HepG2 (cell line): ENCODE data around the gene SAPCD2. TPM values are rescaled to one million over a fixed set of nuclear protein-coding genes. Genes with fewer than 3 reads are reported as not detected.
A peak's percentile ranks its signal among the peaks of the same experiment; 100 is the strongest.

Experiments
- ATAC-seq: fragments of 200-7000 bp; cut with Tn5 transposase; 3 replicates; pipeline ENCODE4 v1.9.1; 2020; ENCODE audit warnings: mild to moderate bottlenecking, moderate library complexity
- BruUV-seq: library from RNA; stranded (reverse); fragments of 400-500 nt; replicated peaks from 2 replicates; lab custom pipeline; 2021; lab: Mats Ljungman, UMichigan
- CTCF ChIA-PET: fragments of 300-600 bp; formaldehyde crosslinking; extraction: SDS; loops from one replicate; lab custom pipeline; 2021; ENCODE audit warnings: low total read pairs, inconsistent platforms, low intra/inter-chr PET ratio; lab: Yijun Ruan, JAX
- POLR2A ChIA-PET: fragments of 350-600 bp; sonication (Branson Sonifier 250); formaldehyde crosslinking; loops from one replicate; lab custom pipeline; 2020; ENCODE audit warnings: antibody characterized with exemption, inconsistent platforms; lab: Yijun Ruan, JAX
- DNase-seq: peaks from one replicate; pipeline ENCODE4 v3.0.0-alpha.2; 2015; ENCODE audit warnings: low spot score
- FAIRE-seq: peaks from 3 replicates; lab custom pipeline; 2011; peaks lifted over from hg19 to GRCh38; lab: Jason Lieb, UNC
- H2AFZ ChIP-seq: one replicate; pipeline ENCODE4 v1.6.1; 2011; ENCODE audit warnings: low read length, inconsistent platforms
- H3K27ac ChIP-seq: fragments of 300-600 bp; 3 replicates; pipeline ENCODE4 v1.8.0; 2011; ENCODE audit warnings: mixed run types, mild to moderate bottlenecking, mixed read lengths, low read length, inconsistent platforms; ENCODE audit not compliant: insufficient read depth; ENCODE audit errors: extremely low read length
- H3K27me3 ChIP-seq, 2 experiments: fragments of 200-600 bp in 1 of 2; 2 replicates in 1 of 2; 3 replicates in 1 of 2; pipeline versions ENCODE4 v1.6.0 to v1.8.0; 2011; ENCODE audit warnings: low read length in 2 of 2, mild to moderate bottlenecking in 2 of 2, moderate library complexity in 2 of 2, inconsistent platforms in 1 of 2; ENCODE audit not compliant: insufficient read depth in 2 of 2, control insufficient read depth in 1 of 2
- H3K36me3 ChIP-seq, 2 experiments: fragments of 200-600 bp in 1 of 2; replicated peaks in 1 of 2; 2 replicates in 1 of 2; 3 replicates in 1 of 2; pipeline versions ENCODE4 v1.5.1 to v1.8.0; 2011; ENCODE audit warnings: low read length in 2 of 2, inconsistent platforms in 1 of 2; ENCODE audit not compliant: insufficient read depth in 2 of 2, control insufficient read depth in 1 of 2
- H3K4me1 ChIP-seq: 2 replicates; pipeline ENCODE4 v1.5.1; 2012; ENCODE audit warnings: low read length, inconsistent platforms; ENCODE audit not compliant: insufficient read depth
- H3K4me2 ChIP-seq: 2 replicates; pipeline ENCODE4 v1.6.0; 2011; ENCODE audit warnings: low read depth, low read length, inconsistent platforms
- H3K4me3 ChIP-seq, 3 experiments: fragments of 200-600 bp in 1 of 3; sonication (generic), shearing (Covaris generic) in 1 of 3; replicated peaks in 1 of 3; 2 replicates each; pipeline ENCODE4 v1.5.1; 2011 to 2016; ENCODE audit warnings: low read length in 3 of 3, inconsistent platforms in 2 of 3, low read depth in 2 of 3, mild to moderate bottlenecking in 2 of 3, control low read depth in 1 of 3, mixed read lengths in 1 of 3; ENCODE audit not compliant: insufficient read depth in 1 of 3
- H3K79me2 ChIP-seq: one replicate; pipeline ENCODE4 v1.6.1; 2011; ENCODE audit warnings: low read length, inconsistent platforms; ENCODE audit not compliant: insufficient read depth
- H3K9ac ChIP-seq: 2 replicates; pipeline ENCODE4 v1.6.0; 2011; ENCODE audit warnings: mild to moderate bottlenecking, low read depth, low read length, inconsistent platforms; ENCODE audit not compliant: insufficient read depth
- H3K9me3 ChIP-seq: 2 replicates; pipeline ENCODE4 v1.5.1; 2012; ENCODE audit warnings: mild to moderate bottlenecking, low read length
- H4K20me1 ChIP-seq: 2 replicates; pipeline ENCODE4 v1.6.0; 2011; ENCODE audit warnings: inconsistent platforms, mild to moderate bottlenecking, low read length, moderate library complexity; ENCODE audit not compliant: insufficient read depth
- DR1 ChIP-seq: sonication (generic); formaldehyde crosslinking; IDR thresholded peaks from 2 replicates; pipeline ENCODE4 v1.8.0; 2021; ENCODE audit warnings: mild to moderate bottlenecking, missing genetic modification reagents, inconsistent platforms
- HNRNPL ChIP-seq: fragments of 200-400 bp; formaldehyde crosslinking; IDR thresholded peaks from 2 replicates; pipeline ENCODE4 v1.6.1; 2017; ENCODE audit warnings: mild to moderate bottlenecking, low read depth, low read length
- MZF1 ChIP-seq: sonication (generic); formaldehyde crosslinking; IDR thresholded peaks from 2 replicates; pipeline ENCODE4 v1.8.1; 2023; ENCODE audit warnings: mild to moderate bottlenecking, missing genetic modification reagents, borderline replicate concordance
- NR2F6 ChIP-seq, 2 experiments: IDR thresholded peaks; 2 replicates each; pipeline ENCODE4 v1.6.1; 2016; ENCODE audit warnings: antibody characterized with exemption in 1 of 2, mild to moderate bottlenecking in 1 of 2
- PCBP1 ChIP-seq: fragments of 200-400 bp; formaldehyde crosslinking; IDR thresholded peaks from 2 replicates; pipeline ENCODE4 v1.6.1; 2017; ENCODE audit warnings: mild to moderate bottlenecking, low read depth, low read length, borderline replicate concordance
- RFXANK ChIP-seq: IDR thresholded peaks from 2 replicates; pipeline ENCODE4 v1.6.1; 2016
- ZBTB42 ChIP-seq: sonication (generic); formaldehyde crosslinking; IDR thresholded peaks from 2 replicates; pipeline ENCODE4 v1.5.0; 2020; ENCODE audit warnings: mild to moderate bottlenecking, missing genetic modification reagents
- ZKSCAN5 ChIP-seq: sonication (generic); formaldehyde crosslinking; IDR thresholded peaks from 2 replicates; pipeline ENCODE4 v1.5.1; 2020; ENCODE audit warnings: mild to moderate bottlenecking, missing genetic modification reagents
- ZNF274 ChIP-seq: sonication (generic); formaldehyde crosslinking; IDR thresholded peaks from 2 replicates; pipeline ENCODE4 v1.5.1; 2020; ENCODE audit warnings: mild to moderate bottlenecking, missing genetic modification reagents
- ZNF343 ChIP-seq: sonication (generic); formaldehyde crosslinking; IDR thresholded peaks from 2 replicates; pipeline ENCODE4 v1.4.0; 2020; ENCODE audit warnings: mild to moderate bottlenecking, missing genetic modification reagents
- ZNF713 ChIP-seq: sonication (generic); formaldehyde crosslinking; IDR thresholded peaks from 2 replicates; pipeline ENCODE4 v1.4.0; 2020; ENCODE audit warnings: mild to moderate bottlenecking, missing genetic modification reagents
- WGBS: methylation state at CpG from one replicate; pipeline ENCODE4 v1.1.6; 2017; ENCODE audit warnings: low lambda C conversion rate; 5-methylcytosine and 5-hydroxymethylcytosine counted together
- in situ Hi-C: cut with HindIII; loops from 2 replicates; pipeline ENCODE4 v1.10.0; 2017; ENCODE audit warnings: low pct_unique_long_range_greater_than_20kb; ENCODE audit not compliant: extremely low pct_ligation_motif_present
- intact Hi-C: fragments of 100-400 bp; cut with micrococcal nuclease; formaldehyde crosslinking; loops from one replicate; pipeline ENCODE4 v1.10.0; 2022; ENCODE audit not compliant: unreplicated experiment
- polyA plus RNA-seq, 8 experiments: library from polyadenylated mRNA; depleted of rRNA in 3 of 8; stranded (reverse) in 7 of 8; unstranded in 1 of 8; fragments of >200 nt; fragmentation: Illumina TruSeq in 4 of 8; extraction: Trizol in 4 of 8; gene quantifications; 2 replicates each; pipeline versions ENCODE4 v1.2.1 to v1.2.3, GENCODE V29; 2011 to 2016; ENCODE audit warnings: low read depth in 4 of 8, missing spikeins in 1 of 8, mixed read lengths in 1 of 8; ENCODE audit not compliant: insufficient read depth in 1 of 8
- total RNA-seq, 5 experiments: library from RNA; depleted of rRNA; stranded (reverse); fragments of >200 nt; fragmentation: Illumina TruSeq; extraction: Trizol; gene quantifications; 2 replicates each; pipeline ENCODE4 v1.2.3, GENCODE V29; 2016; ENCODE audit warnings: low read depth in 1 of 5
- TF ChIP-seq, protein P1 (sequence below): sonication (generic); formaldehyde crosslinking; IDR thresholded peaks from 2 replicates; pipeline ENCODE4 v1.9.0; 2022; ENCODE audit warnings: low read depth, missing genetic modification reagents

The SAPCD2 gene
- total and polyA plus RNA-seq, 2 of the 13 experiments (the other 11 are each of a cell fraction or from before 2014, with no cell fraction given), result 21.9 to 42.8 TPM

DNA sequence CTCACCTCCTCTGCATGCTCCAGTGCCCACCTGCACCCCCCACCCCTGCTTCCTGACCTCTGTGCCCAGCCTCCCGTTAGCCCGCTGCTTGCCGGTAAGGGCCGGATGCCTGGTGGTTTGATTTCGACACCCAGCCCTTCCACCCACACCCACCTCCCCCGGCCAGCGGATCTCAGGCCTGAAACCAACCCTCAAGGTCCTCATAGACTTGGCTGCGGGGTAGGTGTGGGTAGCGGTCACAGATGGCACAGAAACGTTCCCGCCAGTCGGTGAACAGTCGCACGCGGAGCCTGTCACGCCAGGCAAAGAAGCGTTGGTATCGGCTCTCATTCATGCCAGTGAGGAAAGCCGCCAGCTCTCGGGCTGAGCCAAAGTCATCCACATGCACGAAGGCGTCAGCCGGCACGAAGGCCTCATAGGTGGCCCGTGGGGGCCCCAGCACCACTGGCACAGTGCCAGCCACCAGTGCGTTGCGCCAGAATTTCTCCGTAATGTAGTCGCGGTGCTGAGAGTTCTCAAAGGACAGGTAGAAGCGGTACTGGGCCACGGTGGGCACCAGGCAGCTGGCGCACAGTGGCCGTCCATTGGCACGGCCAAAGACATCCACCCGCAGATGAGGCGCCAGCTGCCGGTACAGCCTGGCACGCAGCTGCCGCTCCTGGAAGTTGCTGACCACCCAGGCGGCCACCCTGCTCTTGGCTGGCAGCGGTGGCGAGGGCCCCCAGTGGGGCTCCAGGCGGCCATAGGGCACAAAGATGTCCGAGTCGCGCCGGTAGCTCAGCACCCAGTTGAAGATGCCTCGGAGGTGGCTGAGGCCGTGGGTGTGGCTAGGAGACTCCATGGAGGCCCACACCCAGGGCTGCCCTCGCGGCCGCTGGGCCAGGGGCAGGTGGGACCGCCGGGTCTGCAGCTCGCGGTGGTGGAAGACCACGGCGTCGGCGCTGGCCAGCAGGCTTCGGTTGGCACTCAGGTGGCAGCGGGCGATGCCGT lies 39.5 kb downstream of the SAPCD2 start (continued):
- TF ChIP-seq, protein P1, sequence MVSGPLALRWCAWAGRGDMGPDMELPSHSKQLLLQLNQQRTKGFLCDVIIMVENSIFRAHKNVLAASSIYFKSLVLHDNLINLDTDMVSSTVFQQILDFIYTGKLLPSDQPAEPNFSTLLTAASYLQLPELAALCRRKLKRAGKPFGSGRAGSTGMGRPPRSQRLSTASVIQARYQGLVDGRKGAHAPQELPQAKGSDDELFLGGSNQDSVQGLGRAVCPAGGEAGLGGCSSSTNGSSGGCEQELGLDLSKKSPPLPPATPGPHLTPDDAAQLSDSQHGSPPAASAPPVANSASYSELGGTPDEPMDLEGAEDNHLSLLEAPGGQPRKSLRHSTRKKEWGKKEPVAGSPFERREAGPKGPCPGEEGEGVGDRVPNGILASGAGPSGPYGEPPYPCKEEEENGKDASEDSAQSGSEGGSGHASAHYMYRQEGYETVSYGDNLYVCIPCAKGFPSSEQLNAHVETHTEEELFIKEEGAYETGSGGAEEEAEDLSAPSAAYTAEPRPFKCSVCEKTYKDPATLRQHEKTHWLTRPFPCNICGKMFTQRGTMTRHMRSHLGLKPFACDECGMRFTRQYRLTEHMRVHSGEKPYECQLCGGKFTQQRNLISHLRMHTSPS (CRISPR knock-in tag), result peak; percentile 88
- TF ChIP-seq HNRNPL (peak; percentile 88), ZNF274 (CRISPR knock-in tag) (no peak), DR1 (CRISPR knock-in tag) (no peak), NR2F6 (IDR thresholded peaks at IDR 0.05) (no peak), NR2F6 (CRISPR knock-in tag; IDR thresholded peaks at IDR 0.05) (peak; percentile 28; the same call in 1 of the 2 replicates)

DNA sequence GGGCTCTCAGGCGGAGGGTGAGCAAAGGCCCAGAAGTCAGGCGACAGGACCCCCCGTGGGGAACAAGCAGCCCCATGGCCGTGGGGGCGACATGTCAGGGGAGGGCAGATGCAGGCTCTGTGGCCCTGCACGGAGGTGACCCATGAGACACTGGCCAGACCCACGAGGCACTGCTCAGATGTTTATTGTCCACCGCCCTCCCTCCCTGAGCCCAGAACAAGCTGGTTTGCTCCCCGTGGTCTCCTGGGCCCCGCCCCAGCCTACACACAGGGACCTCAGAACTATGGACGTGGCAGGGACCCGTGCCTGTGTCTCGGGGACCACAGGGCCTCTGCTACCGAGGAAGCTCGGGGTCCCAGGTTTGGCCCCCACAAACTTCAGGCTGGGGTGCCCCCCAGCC lies 40.4 kb downstream of the SAPCD2 start:
- no peaks in the 10 kb centered on the region for H3K79me2 ChIP-seq
- no peak overlapping the region for H3K27ac ChIP-seq
- FAIRE-seq, result no peak
- H2AFZ ChIP-seq, result no peak overlapping the region
- H3K27me3 ChIP-seq, result peaks cover 0 to 19% of the 10 kb centered on the region in 2 experiments; a peak in 2 of 5 replicates
- intact Hi-C loops (no loop called here), in situ Hi-C loops (loop anchor here (5.0 to 10.0 kb wide), 2 partner anchors 83 to 185 kb away; partner anchors contain the start of genes AJM1, C8G and PHPT1)
- no peak for DNase-seq
- peaks cover 84% of the 10 kb centered on the region for H3K4me1 ChIP-seq
- BruUV-seq, result no TSS peak
- H3K9me3 ChIP-seq, result no peaks in the 10 kb centered on the region
- H4K20me1 ChIP-seq, result no peaks in the 10 kb centered on the region
- POLR2A ChIA-PET, result interaction anchor here (0.6 to 1.4 kb wide), 8 partner anchors 26 to 82 kb away, joined by 3 to 6 read pairs (median 4); partner anchors contain the start of genes CLIC3, MAN1B1, PAXX and SAPCD2
- H3K9ac ChIP-seq, result no peak overlapping the region
- ATAC-seq, result no peak
- peak overlapping the region in 1 of 3 experiments; percentile 35; a peak in 1 of 6 replicates for H3K4me3 ChIP-seq
- no peaks in the 10 kb centered on the region for H3K36me3 ChIP-seq
- WGBS, result no CpG with 5 or more reads among the region's 15 CpGs
- H3K4me2 ChIP-seq, result peak overlapping the region; percentile 95; the same call in 1 of the 2 replicates
- TF ChIP-seq MZF1 (CRISPR knock-in tag), result no peak
- TF ChIP-seq RFXANK (CRISPR knock-in tag), result no peak
- no peak for TF ChIP-seq ZNF713 (CRISPR knock-in tag)
- no peak for TF ChIP-seq ZBTB42 (CRISPR knock-in tag)
- 0 out of 2 replicates have a peak, but pooled peaks have one; percentile 52 for TF ChIP-seq ZNF343 (CRISPR knock-in tag)
- TF ChIP-seq PCBP1, result 0 out of 2 replicates have a peak, but pooled peaks have one; percentile 21
- peak; percentile 6; the same call in 1 of the 2 replicates for TF ChIP-seq ZKSCAN5 (CRISPR knock-in tag)
- CTCF ChIA-PET, result interaction anchor here (1.1 to 1.2 kb wide), 2 partner anchors 25 to 38 kb away, joined by 4 read pairs; no protein-coding TSS in a partner anchor
